RWPE2 (cell line): ENCODE data around the gene ILF2.

Source experiments
- ATAC-seq: fragments of 200-7000 bp; cut with Tn5 transposase; 3 replicates; pipeline ENCODE4 v1.9.1; 2021; ENCODE audit warnings: low read depth
- DNase-seq: peaks from one replicate; pipeline ENCODE4 v3.0.0-alpha.2; 2020; ENCODE audit warnings: low spot score
- H3K27ac ChIP-seq: fragments of 450-650 bp; 2 replicates; pipeline ENCODE4 v1.5.1; 2017; ENCODE audit warnings: mild to moderate bottlenecking; ENCODE audit not compliant: poor library complexity, severe bottlenecking
- H3K27me3 ChIP-seq: fragments of 250-450 bp; sonication (Bioruptor Pico); 2 replicates; pipeline ENCODE4 v1.5.1; 2021; ENCODE audit warnings: mild to moderate bottlenecking, moderate library complexity; ENCODE audit not compliant: insufficient read depth, poor library complexity, severe bottlenecking
- H3K36me3 ChIP-seq: fragments of 250-450 bp; sonication (Bioruptor Pico); 2 replicates; pipeline ENCODE4 v1.5.1; 2020; ENCODE audit warnings: low read depth, mild to moderate bottlenecking, moderate library complexity
- H3K4me1 ChIP-seq: fragments of 250-450 bp; sonication (Bioruptor Pico); 2 replicates; pipeline ENCODE4 v1.5.1; 2021; ENCODE audit warnings: mild to moderate bottlenecking, moderate library complexity; ENCODE audit not compliant: insufficient read depth, poor library complexity, severe bottlenecking
- H3K4me3 ChIP-seq: fragments of 250-450 bp; sonication (Bioruptor Pico); 2 replicates; pipeline ENCODE4 v1.5.1; 2021; ENCODE audit warnings: mild to moderate bottlenecking, moderate library complexity; ENCODE audit not compliant: severe bottlenecking
- H3K9me3 ChIP-seq: fragments of 250-450 bp; sonication (Bioruptor Pico); 2 replicates; pipeline ENCODE4 v1.5.1; 2021; ENCODE audit warnings: mild to moderate bottlenecking, moderate library complexity; ENCODE audit not compliant: severe bottlenecking
- TF ChIP-seq, protein P1 (sequence below): fragments of 450-650 bp; IDR thresholded peaks from one replicate; pipeline ENCODE4 v1.5.1; 2017; ENCODE audit warnings: mild to moderate bottlenecking, moderate library complexity; ENCODE audit not compliant: poor library complexity, severe bottlenecking

Gene ILF2

DNA sequence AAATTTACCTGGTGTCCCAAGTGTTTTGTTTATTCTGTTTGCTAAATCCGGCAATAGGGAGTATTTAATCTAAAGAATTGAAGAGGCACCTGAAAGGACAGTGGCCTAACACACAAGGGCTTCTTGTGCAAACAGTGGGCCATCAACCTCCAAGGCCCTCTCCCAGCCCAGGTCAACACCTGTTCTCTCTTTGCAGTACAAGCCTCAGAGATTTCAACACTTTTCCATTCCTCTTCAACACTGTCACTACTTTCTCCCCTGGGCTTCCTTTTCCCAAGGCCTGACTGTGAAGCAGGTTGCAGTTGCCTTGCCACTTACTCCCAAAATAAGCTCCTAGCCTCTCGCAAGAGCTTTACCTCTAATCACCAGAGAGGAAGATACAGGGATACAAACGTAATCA lies 15.5 kb downstream of the ILF2 start:
- Histone ChIP-seq H3K9me3 (no peaks in the 10 kb centered on the region), H3K4me3 (no peak overlapping the region), H3K36me3 (peaks cover 9% of the 10 kb centered on the region; the same call in 1 of the 2 replicates), H3K27me3 (no peaks in the 10 kb centered on the region), H3K27ac (no peak overlapping the region), H3K4me1 (peaks cover 6% of the 10 kb centered on the region)
- TF ChIP-seq, protein P1, sequence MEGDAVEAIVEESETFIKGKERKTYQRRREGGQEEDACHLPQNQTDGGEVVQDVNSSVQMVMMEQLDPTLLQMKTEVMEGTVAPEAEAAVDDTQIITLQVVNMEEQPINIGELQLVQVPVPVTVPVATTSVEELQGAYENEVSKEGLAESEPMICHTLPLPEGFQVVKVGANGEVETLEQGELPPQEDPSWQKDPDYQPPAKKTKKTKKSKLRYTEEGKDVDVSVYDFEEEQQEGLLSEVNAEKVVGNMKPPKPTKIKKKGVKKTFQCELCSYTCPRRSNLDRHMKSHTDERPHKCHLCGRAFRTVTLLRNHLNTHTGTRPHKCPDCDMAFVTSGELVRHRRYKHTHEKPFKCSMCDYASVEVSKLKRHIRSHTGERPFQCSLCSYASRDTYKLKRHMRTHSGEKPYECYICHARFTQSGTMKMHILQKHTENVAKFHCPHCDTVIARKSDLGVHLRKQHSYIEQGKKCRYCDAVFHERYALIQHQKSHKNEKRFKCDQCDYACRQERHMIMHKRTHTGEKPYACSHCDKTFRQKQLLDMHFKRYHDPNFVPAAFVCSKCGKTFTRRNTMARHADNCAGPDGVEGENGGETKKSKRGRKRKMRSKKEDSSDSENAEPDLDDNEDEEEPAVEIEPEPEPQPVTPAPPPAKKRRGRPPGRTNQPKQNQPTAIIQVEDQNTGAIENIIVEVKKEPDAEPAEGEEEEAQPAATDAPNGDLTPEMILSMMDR = no peak
- ATAC-seq (no peak), DNase-seq (no peak)

DNA sequence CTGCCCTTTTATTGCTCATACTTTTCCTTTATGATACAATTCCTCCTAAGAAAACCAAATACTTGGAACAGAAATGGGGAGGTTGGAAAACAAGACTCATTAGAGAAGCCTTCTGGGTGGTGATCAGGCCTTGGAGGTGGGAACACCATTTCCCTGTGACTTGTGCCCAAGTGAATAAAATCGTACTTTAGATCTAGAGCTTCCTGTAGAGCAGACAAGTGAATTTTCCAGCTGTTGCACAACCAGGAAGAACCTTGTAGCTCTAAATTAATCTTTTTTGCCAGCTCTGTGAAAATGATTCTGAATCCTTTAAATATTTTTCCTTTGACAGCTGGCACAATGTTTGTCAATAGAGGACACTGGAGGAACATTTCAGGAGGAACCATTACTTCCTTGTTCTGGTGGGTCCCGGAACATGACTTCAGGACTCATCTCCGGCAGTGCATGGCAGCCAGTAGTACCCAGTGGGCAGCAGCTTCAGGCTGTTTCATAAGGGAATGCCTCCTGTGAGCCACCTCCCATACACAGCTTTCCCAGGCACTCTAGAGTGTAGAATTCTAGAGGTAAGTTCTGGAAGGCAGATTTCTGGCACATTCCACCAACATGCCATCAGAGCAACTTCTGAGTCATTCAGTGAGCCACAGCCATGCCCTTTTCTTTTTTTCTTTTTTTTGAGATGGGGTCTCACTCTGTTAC lies 17.8 kb downstream of the ILF2 start:
- Histone ChIP-seq H3K27ac (peak overlapping the region; percentile 5), H3K4me3 (no peak overlapping the region), H3K4me1 (peaks cover 6% of the 10 kb centered on the region), H3K27me3 (no peaks in the 10 kb centered on the region), H3K9me3 (no peaks in the 10 kb centered on the region), H3K36me3 (no peaks in the 10 kb centered on the region)
- no peak for DNase-seq
- TF ChIP-seq, protein P1 = no peak
- ATAC-seq = peak; percentile 70

DNA sequence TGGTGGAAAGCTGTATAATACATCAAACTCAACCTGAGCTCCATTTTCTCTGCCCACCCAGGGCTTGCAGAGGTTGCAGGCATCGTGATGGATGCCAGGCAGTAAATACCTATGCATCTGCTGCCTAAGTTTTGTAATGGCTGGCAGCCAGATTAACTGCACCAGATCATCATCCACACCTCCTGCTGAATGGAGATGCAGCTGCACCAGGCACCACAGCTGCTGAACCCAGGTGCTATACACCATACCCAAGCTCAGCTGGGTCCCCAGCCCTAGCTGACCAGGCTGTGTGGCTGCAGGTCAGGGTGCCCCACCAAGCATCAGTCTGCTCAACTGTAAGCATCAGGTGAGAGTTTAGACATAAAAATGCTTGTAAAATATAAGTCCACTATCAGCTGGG lies 19.0 kb downstream of the ILF2 start:
- Histone ChIP-seq H3K4me3 (no peak overlapping the region), H3K27ac (no peak overlapping the region), H3K9me3 (no peaks in the 10 kb centered on the region), H3K27me3 (no peaks in the 10 kb centered on the region), H3K36me3 (no peaks in the 10 kb centered on the region), H3K4me1 (peaks cover 6% of the 10 kb centered on the region)
- DNase-seq (no peak), ATAC-seq (no peak)
- TF ChIP-seq, protein P1 = no peak

DNA sequence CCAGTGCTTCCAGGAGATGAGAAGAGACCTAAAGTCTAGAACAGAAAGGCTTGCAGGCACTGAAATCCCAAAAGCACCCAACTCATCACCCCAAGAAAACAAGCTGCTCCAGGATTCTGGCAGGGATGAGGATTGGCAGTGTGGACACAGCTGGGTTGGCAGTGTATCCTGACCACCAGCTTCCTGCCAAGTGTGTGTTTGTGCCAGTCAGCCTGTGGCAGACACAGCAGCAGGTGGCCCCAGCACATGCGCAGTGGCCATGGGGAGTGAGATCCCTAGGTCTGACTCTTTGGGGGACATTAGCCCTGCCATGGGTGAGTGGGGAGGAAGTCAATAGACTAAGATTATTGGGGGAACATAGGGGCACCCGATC lies 20.9 kb downstream of the ILF2 start:
- ATAC-seq = peak; percentile 24; the same call in 2 of the 3 replicates

More for the DNA sequence above, 20.9 kb downstream of the ILF2 start:
- Histone ChIP-seq H3K4me3 (no peak overlapping the region), H3K27ac (no peak overlapping the region), H3K36me3 (peaks cover 11% of the 10 kb centered on the region), H3K27me3 (no peaks in the 10 kb centered on the region), H3K4me1 (peaks cover 6% of the 10 kb centered on the region), H3K9me3 (no peaks in the 10 kb centered on the region)
- no peak for DNase-seq
- TF ChIP-seq, protein P1 = no peak
